Subcutaneous adipose tissue (tissue), 4 donors: Measurements from ENCODE around the gene DISC1. TPM values are rescaled to one million over a fixed set of nuclear protein-coding genes. Genes with fewer than 3 reads are reported as not detected.

Experiments
- total RNA-seq, 4 donors: library from RNA; depleted of rRNA; stranded (reverse); fragments of >200 nt; gene quantifications; one replicate each; pipeline ENCODE4 v1.1.0, GENCODE V29; 2016
- TF ChIP-seq, protein P1 (sequence below): fragments of 450-650 bp; IDR thresholded peaks from one replicate; pipeline ENCODE4 v1.5.1; 2016; ENCODE audit warnings: low read depth, mild to moderate bottlenecking, control low read depth, antibody characterized with exemption, moderate library complexity

DISC1 gene
- total RNA-seq, 4 donors from 2014 or later, result 9.8 to 21.6 (median 19.7) TPM

DNA sequence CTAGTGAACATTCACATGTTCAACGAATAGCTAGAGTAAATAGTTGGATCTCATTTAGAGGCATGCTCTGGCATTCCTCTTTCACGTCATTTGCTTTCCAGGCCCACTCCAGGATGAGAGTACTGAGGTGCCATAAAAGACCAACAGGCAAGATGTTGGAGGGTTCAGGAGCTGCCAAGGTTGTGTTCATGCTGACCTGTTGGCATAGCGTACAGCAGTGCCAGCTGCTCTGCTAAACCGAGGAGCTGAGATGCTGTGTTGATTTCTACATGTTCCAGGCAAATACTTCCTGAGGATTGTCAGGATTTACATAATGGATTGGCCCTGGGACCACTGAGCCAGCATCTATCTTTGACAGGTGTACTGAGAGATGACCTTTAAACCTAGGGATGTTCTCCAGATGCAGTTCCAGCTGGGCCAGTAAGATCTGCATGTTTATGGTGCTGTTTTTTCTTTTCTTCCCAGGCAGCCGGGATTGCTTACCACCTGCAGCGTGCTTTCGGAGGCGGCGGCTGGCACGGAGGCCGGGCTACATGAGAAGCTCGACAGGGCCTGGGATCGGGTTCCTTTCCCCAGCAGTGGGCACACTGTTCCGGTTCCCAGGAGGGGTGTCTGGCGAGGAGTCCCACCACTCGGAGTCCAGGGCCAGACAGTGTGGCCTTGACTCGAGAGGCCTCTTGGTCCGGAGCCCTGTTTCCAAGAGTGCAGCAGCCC is 66.9 kb downstream of the DISC1 start:
- TF ChIP-seq, protein P1, sequence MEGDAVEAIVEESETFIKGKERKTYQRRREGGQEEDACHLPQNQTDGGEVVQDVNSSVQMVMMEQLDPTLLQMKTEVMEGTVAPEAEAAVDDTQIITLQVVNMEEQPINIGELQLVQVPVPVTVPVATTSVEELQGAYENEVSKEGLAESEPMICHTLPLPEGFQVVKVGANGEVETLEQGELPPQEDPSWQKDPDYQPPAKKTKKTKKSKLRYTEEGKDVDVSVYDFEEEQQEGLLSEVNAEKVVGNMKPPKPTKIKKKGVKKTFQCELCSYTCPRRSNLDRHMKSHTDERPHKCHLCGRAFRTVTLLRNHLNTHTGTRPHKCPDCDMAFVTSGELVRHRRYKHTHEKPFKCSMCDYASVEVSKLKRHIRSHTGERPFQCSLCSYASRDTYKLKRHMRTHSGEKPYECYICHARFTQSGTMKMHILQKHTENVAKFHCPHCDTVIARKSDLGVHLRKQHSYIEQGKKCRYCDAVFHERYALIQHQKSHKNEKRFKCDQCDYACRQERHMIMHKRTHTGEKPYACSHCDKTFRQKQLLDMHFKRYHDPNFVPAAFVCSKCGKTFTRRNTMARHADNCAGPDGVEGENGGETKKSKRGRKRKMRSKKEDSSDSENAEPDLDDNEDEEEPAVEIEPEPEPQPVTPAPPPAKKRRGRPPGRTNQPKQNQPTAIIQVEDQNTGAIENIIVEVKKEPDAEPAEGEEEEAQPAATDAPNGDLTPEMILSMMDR, result no peak

DNA sequence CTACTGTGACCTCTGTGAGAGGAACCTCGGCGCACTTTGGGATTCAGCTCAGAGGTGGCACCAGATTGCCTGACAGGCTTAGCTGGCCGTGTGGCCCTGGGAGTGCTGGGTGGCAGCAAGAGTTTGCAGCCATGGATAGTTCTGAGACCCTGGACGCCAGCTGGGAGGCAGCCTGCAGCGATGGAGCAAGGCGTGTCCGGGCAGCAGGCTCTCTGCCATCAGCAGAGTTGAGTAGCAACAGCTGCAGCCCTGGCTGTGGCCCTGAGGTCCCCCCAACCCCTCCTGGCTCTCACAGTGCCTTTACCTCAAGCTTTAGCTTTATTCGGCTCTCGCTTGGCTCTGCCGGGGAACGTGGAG is 67.5 kb downstream of the DISC1 start:
- TF ChIP-seq, protein P1, result no peak

DNA sequence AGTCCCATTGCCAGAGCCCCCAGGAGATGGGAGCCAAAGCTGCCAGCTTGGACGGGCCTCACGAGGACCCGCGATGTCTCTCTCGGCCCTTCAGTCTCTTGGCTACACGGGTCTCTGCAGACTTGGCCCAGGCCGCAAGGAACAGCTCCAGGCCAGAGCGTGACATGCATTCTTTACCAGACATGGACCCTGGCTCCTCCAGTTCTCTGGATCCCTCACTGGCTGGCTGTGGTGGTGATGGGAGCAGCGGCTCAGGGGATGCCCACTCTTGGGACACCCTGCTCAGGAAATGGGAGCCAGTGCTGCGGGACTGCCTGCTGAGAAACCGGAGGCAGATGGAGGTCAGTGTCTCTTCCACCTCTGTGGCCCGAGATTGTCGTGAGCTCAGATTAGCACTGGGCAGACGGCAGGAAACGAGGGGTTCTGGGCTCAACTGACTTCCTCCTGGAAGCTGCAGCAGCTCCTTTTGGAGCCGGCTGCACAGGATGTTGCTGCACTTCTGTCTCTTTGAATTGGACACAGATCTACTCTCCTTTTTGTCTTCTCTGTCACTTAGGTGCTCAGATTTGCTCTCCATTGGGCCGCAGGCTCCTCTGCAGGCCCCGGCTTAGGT is 68.0 kb downstream of the DISC1 start:
- TF ChIP-seq, protein P1, result no peak

DNA sequence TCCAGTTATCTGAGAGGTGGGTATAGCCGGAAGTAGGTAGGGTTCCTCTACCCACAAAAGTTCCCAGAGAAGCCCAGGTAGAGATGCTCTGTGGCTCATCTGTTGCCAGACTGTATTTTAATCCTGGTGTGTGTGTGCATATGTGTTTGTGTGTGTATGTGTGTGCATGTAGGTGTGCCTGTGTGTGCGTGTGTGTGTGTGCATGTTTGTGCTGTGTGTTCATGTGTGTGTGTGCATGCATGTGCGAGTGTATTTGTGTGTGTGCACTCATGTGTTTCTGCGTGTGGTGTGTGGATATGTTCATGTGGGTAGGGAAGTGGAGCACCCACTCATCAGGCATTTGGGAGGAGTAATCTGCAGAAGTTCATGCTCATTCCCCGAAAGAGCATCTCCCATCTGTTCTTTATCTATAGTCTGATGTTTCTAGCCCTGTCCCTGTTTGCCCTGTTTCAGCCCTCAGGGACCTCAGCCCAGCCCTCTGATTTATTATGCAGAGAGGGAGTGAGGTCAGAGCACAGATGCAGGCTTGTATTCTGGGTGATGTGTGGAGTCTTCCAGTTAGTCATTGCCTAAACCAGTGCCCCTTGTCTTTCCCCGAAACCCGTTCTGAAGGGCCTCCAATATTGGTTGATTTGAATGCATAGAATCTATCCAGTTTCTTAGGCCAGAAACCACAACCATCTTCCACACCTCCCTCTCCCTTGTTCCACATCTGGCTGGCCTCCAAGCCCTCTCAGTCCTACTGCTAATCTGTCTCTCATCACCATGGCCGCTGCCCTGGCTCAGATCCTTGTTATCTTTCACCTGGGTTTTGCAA is 69.1 kb downstream of the DISC1 start:
- TF ChIP-seq, protein P1, result no peak

DNA sequence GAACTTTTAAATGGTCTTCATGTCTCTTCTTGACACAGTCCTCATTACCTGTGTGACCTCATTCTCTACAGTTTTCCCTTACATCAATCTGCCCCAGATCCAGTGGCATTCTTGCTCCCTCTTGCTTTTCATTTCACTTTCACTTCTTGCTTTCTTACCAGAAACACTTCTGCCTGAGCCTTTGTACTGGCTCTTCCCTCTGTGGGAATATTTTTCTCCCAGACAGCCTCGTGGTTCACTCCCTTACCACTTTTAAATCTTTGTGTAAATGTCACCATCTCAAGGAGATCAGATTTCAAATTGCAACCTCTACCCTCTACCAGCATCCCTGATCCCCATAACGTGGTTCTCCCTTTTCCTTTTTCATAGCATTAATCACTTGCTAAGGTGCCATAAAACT is 73.2 kb downstream of the DISC1 start:
- TF ChIP-seq, protein P1, result no peak

DNA sequence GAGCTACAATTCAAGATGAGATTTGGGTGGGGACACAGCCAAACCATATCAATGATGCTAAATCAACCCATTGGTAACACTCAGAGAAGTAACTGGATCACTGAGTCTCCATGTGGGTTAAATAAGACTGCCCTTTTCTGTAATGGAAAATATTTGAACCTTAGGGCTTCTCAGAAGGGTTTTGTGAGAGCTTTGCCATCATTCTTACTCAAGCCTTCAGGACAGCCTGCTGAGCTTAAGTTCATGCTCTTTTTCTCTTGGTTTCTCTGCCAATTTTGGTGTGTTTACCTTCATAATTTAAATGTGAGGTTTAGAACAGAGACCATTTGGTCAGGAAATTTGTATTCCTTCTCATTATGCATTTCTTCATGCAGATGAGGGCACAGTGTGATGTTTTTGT is 74.7 kb downstream of the DISC1 start:
- TF ChIP-seq, protein P1, result no peak

DNA sequence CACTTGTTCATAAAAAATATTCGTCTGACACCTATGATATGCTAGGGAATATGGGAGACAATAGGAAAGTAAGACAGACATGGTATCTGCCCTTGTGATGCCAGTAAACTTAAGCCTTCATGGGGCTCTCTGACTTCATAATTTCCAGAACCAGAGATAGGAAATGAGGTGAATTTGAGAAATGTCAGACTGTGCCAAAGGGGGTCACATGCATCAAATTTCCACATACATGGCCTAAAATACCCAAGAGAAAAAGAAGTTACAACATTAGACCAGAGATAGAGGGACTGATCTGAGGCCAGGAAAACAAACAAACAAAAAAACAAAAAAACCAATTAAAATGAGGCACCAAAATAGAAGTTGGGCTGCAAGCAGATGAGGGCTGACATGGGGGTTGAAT is 75.7 kb downstream of the DISC1 start:
- TF ChIP-seq, protein P1, result no peak
